HL-60/S4 (cell line): ENCODE results near the gene OR10G8.
"Not testable (repeated sequence)": the region's sequence is repeated elsewhere in the genome, so short reads cannot be mapped to it uniquely, and the experiment has no call there.

Experiments
- in situ Hi-C: fragments of 300-500 bp; cut with MboI; formaldehyde crosslinking; loops from 2 replicates; pipeline ENCODE4 v1.14.3; 2022; ENCODE audit warnings: low sequenced_read_pairs

Gene OR10G8, protein sequence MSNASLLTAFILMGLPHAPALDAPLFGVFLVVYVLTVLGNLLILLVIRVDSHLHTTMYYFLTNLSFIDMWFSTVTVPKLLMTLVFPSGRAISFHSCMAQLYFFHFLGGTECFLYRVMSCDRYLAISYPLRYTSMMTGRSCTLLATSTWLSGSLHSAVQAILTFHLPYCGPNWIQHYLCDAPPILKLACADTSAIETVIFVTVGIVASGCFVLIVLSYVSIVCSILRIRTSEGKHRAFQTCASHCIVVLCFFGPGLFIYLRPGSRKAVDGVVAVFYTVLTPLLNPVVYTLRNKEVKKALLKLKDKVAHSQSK

GRCh38 chr11:124026498-124026897 is at the start of gene OR10G8:
Gene OR10G8, plus strand, starts transcription at chr11:124026798. Its CDS starts 2,825 bp downstream, at chr11:124029623.
- in situ Hi-C loops: no loop called here

DNA sequence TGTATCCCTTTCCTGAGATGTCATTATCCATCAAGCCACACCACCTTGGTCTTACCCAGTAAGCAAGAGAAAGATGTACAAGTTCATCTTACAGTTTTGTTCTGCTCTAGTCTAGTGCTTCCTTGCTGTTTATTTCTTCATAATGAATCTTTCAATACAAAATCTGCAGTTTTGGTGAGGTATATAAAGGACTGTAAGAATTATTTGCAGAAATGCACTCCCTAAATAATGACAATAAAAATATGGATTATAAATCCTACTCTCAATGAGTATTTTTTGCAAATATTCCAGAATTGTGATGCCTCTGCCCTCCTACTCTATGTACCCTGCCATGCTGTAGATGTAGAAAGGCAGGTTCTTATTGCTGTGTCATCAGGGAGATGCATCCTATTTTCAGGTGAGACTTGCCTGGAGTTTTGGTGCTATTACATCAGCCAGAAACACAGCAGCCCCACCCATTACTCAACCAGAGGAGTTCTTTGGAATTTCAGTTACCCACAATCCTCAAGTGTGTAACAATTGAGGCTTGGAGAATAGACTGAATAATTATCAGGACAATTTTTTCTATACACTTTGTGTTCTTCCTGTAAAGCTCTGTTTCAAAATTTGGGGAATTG is 48.8 kb upstream of the OR10G8 start, which contains the start of gene OR10S1:
Gene OR10S1 (minus strand): TSS at position 51 of the 617 bp plus-strand sequence. CDS start 117 bp downstream, outside the sequence.
- in situ Hi-C loops: no loop called here

DNA sequence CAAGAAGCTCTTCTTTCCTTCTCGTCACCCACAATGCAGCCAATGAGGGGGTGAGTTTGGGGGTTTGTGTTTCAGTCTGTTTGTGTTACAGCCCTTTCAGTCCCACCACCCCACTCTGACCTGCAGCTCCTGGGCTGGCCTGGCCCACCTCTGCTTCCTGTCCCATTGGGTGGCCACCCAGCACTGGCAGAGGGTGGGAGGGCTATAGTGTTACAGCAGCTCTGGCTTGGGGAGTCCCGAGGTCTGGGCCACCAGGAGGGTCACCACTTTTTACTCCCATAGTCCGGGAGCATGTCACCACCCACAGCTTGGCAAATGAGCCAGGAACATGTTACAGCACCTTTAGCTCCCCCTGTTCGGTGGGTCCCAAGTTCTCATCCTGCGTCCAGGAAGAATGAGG is 47.3 kb upstream of the OR10G8 start:
- in situ Hi-C loops: no loop called here

DNA sequence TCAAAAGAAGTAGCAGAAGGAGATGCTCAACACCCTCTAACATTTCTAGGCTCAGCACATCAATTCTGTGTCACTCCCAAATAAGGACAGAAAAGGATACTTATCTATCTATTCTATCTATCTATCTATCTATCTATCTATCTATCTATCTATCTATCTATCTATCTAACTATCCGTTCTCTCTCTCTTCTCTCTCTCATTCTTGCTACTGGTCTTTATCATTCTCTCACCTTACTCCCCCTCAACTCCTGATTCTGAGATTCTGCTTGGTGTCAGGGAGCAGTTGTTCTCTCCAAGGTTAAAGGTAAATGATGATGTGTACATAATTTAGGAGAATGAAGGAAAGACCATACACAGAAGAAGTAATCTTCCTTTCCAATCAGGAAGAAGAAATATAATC is 31.5 kb upstream of the OR10G8 start, which contains the start of gene OR10G6:
Gene OR10G6 (minus strand): TSS at position 43 of the 400 bp plus-strand sequence. CDS start 0 bp downstream, at position 43.
- in situ Hi-C loops: no loop called here

- in situ Hi-C loops: no loop called here
These were observed 13.9 kb upstream of the OR10G8 start, which contains the start of gene OR10G4 for GRCh38 chr11:124012697-124013096. Gene OR10G4, plus strand, starts transcription at chr11:124012997. Its CDS starts 2,578 bp downstream, at chr11:124015575.

GRCh38 chr11:124015837-124016236 is 10.8 kb upstream of the OR10G8 start:
- in situ Hi-C loops: not testable (repeated sequence)

GRCh38 chr11:124036666-124037065 is 10.1 kb downstream of the OR10G8 start:
- in situ Hi-C loops: no loop called here

- in situ Hi-C loops: no loop called here
These were observed 13.0 kb downstream of the OR10G8 start for GRCh38 chr11:124039557-124039956.

DNA sequence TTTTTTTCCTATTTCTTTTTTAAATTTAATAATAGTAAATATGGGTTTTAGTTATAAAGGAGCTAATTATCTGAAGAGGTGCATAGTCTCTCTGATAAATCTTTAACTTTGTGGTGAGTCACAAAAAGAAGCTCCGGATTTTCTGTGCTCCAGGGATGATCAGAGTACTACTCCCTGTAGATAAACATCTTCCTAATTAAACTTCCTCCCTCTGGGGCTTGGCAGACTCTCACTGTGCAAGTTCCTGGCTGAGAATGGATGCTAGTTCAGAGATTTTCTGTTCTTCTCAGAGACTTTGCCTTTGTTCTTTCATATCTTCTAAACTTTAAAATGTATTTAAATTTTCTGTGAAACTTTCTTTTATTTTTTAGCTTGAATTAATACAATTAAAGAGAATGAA is 14.7 kb downstream of the OR10G8 start, which contains the start of gene OR10G7:
Gene OR10G7 (minus strand): TSS at position 72 of the 400 bp plus-strand sequence. CDS start 2,324 bp downstream, outside the sequence.
- in situ Hi-C loops: no loop called here

DNA sequence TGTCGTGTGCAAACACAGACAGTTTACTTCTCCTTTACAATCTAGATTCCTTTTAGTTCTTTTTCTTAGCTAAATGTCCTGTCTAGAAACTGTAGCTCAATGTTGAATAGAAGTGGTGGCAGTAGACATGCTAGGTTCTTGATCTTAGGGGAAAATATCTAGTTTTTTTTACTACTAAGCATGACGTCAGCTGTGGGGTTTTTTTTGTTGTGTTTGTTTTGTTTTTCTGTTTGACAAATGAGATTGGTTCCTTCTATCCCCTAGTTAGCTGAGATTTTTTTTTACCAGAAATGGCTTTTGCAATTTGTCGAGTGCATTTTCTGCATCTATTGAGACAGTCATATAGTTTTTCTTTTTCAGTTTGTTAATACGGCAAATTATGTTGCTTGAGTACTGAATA is 16.8 kb downstream of the OR10G8 start:
- in situ Hi-C loops: no loop called here

GRCh38 chr11:124050748-124051147 is 24.1 kb downstream of the OR10G8 start:
- in situ Hi-C loops: no loop called here

DNA sequence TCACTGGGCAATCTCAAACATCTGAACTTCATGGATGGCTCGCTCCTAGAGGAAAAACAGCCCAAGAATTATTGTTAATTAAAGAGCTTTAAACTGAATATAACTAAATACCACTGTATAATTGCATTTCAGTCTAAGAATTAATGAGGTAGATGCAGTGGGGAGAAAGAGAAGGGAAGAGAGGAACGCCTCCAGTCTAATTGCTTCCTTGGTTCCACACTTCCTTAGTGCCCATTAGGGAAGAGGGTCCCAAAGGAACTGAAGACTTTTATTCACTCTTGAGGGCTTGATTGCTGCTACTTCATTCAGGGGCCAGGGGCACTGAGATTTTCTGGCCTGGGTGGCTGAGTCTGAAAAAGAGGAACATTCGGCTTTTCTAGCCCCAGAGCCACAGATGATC is 26.4 kb downstream of the OR10G8 start:
- in situ Hi-C loops: no loop called here

GRCh38 chr11:124068601-124069110 is 42.1 kb downstream of the OR10G8 start:
- in situ Hi-C loops: no loop called here

DNA sequence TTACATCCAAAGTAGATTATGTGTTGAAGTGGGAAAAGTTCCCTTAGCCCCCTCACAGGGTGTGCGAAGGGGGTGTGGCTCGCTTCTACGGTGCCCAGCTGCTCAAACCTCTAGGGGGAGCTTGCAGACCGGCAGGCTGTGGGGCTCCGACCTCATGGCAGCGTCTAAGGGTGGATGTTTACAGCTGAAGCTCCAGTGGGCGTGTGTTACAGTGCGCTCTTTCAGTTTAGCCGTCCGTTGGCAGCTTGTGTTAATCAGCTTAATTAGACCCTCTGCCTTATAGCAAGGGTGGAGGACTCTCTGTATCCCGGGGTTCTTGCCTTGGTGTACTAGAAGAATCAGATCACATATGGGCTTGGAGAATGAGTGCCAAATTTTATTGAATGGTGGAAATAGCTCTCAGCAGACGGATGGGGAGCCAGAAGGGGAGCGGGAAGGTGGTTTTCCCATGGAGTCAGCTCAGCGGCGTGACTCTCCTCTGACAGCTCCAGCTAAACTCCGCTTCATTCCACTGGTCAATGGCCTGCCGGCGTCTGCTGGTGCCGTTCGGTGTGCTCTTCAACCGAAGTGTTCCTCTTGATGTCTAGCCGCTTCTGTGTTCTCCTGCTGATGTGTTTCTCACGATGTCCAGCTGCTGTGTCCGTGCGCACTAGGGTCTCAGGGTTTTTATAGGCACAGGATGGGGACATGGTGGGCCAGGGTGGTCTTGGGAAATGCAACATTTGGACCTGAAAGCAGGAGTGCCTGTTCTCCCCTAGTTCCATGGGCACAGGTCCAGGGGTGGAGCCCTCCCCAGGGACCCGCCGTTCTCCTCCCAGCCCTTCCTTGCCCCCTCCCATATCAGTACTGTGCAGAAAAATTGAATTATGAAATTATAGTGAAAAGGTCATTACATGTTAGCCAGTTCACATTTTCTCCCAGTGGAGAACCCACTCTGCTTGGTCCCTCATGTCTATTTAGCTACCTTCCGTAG is 43.1 kb downstream of the OR10G8 start:
- in situ Hi-C loops: loop anchor here (5.0 kb wide), 1 partner anchor 128 kb away; no protein-coding TSS in a partner anchor

- in situ Hi-C loops: loop anchor here (5.0 kb wide), 1 partner anchor 126 kb away; no protein-coding TSS in a partner anchor
These were observed 44.5 kb downstream of the OR10G8 start for GRCh38 chr11:124070915-124071622.

GRCh38 chr11:124071623-124071948 is 45.0 kb downstream of the OR10G8 start:
- in situ Hi-C loops: loop anchor here (5.0 kb wide), 1 partner anchor 126 kb away; no protein-coding TSS in a partner anchor

- in situ Hi-C loops: loop anchor here (5.0 kb wide), 1 partner anchor 125 kb away; no protein-coding TSS in a partner anchor
These were observed 45.5 kb downstream of the OR10G8 start for GRCh38 chr11:124072147-124072546.

- in situ Hi-C loops: loop anchor here (5.0 kb wide), 1 partner anchor 123 kb away; no protein-coding TSS in a partner anchor
These were observed 48.0 kb downstream of the OR10G8 start for GRCh38 chr11:124074554-124074953.

DNA sequence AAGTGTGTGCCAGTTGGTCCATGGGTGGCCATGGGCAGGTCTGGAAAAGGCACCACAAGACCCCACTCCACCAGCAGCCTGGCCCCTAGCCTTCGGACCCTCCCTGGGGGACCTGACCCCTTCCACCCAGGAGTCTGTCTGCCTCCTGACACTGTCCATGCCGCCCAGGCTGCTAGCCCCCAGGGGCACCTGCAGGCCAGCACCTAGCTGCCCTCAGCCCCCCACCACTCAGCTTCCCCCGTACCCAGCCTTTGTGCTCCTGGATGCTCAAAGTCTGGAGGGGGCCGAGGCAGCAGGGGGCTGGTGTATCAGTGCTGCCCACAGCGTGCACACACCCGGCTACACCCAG is 48.9 kb downstream of the OR10G8 start:
- in situ Hi-C loops: no loop called here
